Measurements from ENCODE around the gene RPAP3. TPM values are rescaled to one million over a fixed set of nuclear protein-coding genes. Genes with fewer than 3 reads are reported as not detected.

The RPAP3 gene
- total RNA-seq, 1 experiment from 2014 or later, result 48.9 TPM

DNA sequence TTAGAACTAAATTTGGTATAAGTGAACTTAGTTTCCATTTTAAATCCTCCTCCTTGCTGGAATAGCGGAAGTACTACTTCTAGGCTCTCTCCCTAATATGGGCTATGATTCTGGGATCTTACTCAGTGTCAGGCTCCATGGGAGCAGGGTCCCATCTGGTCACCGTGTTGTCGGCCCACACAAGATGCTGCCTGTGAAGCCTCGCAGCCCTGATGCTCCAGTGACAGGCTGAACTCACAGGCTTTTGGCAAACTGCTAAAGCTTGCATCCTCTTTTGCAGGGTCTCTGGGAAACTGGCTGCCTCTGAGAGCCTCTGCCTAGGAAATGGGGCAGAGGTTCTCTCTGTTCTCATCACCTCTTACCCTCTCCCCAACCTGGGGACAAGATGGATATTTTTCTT, 88.4 kb downstream of the RPAP3 start:
- Histone ChIP-seq H3K27ac (ENCODE audit: insufficient read length, low read depth, low read length) (no peak overlapping the region), H3T11ph (ENCODE audit: low read length) (no peak overlapping the region), H3K14ac (ENCODE audit: insufficient read depth, low read length) (no peak overlapping the region), H2AFZ (ENCODE audit: low read length) (no peak overlapping the region), H4K5ac (ENCODE audit: insufficient read length, low read depth, low read length) (no peak overlapping the region), H3K23ac (ENCODE audit: insufficient read length, low read depth, low read length) (no peak overlapping the region), H2BK15ac (ENCODE audit: low read depth, low read length) (no peak overlapping the region), H3K79me1 (ENCODE audit: insufficient read depth, low read depth, low read length, poor library complexity, severe bottlenecking) (no peaks in the 10 kb centered on the region), H2BK120ac (ENCODE audit: low read depth, low read length, poor library complexity, severe bottlenecking) (no peak overlapping the region), H2AK5ac (ENCODE audit: insufficient read length, low read length) (no peak overlapping the region), H4K91ac (ENCODE audit: insufficient read length, low read depth, low read length) (no peak overlapping the region), H3K4me1 (ENCODE audit: insufficient read depth, low read length) (no peaks in the 10 kb centered on the region), H4K8ac (replicated peaks; ENCODE audit: insufficient read length, low read depth, low read length) (no peak overlapping the region), H3K4me2 (ENCODE audit: insufficient read depth, insufficient read length, low read length) (no peak overlapping the region), H3K79me2 (ENCODE audit: insufficient read depth, low read length) (no peaks in the 10 kb centered on the region), H4K20me1 (ENCODE audit: control insufficient read depth, insufficient read depth, insufficient read length) (no peaks in the 10 kb centered on the region), H3K9me3 (ENCODE audit: control insufficient read depth, low read depth, low read length) (peaks cover 18% of the 10 kb centered on the region), H3K27me3 (ENCODE audit: insufficient read depth, low read length) (no peaks in the 10 kb centered on the region), H3K4ac (ENCODE audit: low read depth, low read length) (no peak overlapping the region), H3K56ac (ENCODE audit: insufficient read length, low read depth, low read length) (no peak overlapping the region), H3K9ac (ENCODE audit: extremely low read depth, insufficient read length, low read length) (no peak overlapping the region), H2BK5ac (ENCODE audit: insufficient read length, low read length) (no peak overlapping the region), H3K23me2 (ENCODE audit: insufficient read length, low read depth, low read length, poor library complexity, severe bottlenecking) (no peaks in the 10 kb centered on the region), H2BK12ac (ENCODE audit: insufficient read length, low read depth, low read length) (no peak overlapping the region), H3K18ac (ENCODE audit: insufficient read length, low read depth, low read length) (no peak overlapping the region), H2BK20ac (ENCODE audit: low read depth, low read length, poor library complexity, severe bottlenecking) (no peak overlapping the region)
- Mint-ChIP-seq H3K4me3 (no peak overlapping the region), H3K9me3 (peaks cover 21 to 23% of the 10 kb centered on the region in 2 experiments), H3K4me1 (peaks cover 0 to 3% of the 10 kb centered on the region in 2 experiments; a peak in 1 of 4 replicates), H3K36me3 (ENCODE audit: insufficient read depth in 1 of 3, low read depth in 3 of 3) (peaks cover 21 to 23% (median 23%) of the 10 kb centered on the region in 3 experiments), H3K27me3 (ENCODE audit: low read depth) (no peaks in the 10 kb centered on the region), H3K27ac (peak overlapping the region in 1 of 3 experiments; percentile 26; a peak in 1 of 7 replicates)
- TF ChIP-seq, protein P1, sequence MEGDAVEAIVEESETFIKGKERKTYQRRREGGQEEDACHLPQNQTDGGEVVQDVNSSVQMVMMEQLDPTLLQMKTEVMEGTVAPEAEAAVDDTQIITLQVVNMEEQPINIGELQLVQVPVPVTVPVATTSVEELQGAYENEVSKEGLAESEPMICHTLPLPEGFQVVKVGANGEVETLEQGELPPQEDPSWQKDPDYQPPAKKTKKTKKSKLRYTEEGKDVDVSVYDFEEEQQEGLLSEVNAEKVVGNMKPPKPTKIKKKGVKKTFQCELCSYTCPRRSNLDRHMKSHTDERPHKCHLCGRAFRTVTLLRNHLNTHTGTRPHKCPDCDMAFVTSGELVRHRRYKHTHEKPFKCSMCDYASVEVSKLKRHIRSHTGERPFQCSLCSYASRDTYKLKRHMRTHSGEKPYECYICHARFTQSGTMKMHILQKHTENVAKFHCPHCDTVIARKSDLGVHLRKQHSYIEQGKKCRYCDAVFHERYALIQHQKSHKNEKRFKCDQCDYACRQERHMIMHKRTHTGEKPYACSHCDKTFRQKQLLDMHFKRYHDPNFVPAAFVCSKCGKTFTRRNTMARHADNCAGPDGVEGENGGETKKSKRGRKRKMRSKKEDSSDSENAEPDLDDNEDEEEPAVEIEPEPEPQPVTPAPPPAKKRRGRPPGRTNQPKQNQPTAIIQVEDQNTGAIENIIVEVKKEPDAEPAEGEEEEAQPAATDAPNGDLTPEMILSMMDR (conservative IDR thresholded peaks at IDR 0.05), result no peak
- WGBS (ENCODE audit: extremely low coverage, insufficient read length, low lambda C conversion rate), result no CpG with 5 or more reads among the region's 4 CpGs
- DNase-seq, result no peak

Data from H9 (cell line).